GM19463 (cell line): ENCODE results near the gene FOXN4.
"Not testable (repeated sequence)": the region's sequence is repeated elsewhere in the genome, so short reads cannot be mapped to it uniquely, and the experiment has no call there.

ENCODE experiments used
- ATAC-seq: cut with Tn5 transposase; IDR thresholded peaks from one replicate; pipeline ENCODE4 v1.9.1; 2021; ENCODE audit warnings: mild to moderate bottlenecking, moderate library complexity; ENCODE audit not compliant: unreplicated experiment

FOXN4 gene

GRCh38 chr12:109308534-109309380, at the start of gene FOXN4:
FOXN4 (minus strand) TSS chr12:109309284; CDS start chr12:109308321, 963 bp downstream.
- ATAC-seq, result no peak

- peak; percentile 83 for ATAC-seq
Measured at GRCh38 chr12:109358154-109358869, 49.2 kb upstream of the FOXN4 start.

DNA sequence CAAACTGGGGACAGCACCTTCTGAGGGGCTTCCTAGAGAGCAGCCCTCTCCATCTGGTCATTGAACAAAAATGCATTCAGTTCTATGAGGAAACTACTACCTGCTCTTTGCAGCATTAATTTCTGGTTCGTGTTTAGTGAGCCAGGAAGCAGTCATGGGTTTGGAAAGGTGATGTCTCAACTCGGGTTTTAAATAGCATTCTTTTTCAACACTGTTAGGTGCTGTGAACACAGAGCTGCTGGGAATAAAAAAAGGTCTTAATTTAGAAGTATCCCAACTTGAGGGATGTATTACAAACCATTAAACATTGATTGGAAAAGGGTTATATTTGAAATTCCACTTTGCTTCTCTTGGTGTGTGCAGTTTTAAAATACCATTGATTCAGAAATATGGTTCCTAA, 47.9 kb upstream of the FOXN4 start:
- no peak for ATAC-seq

- no peak for ATAC-seq
Measured at GRCh38 chr12:109356577-109356976, 47.5 kb upstream of the FOXN4 start.

DNA sequence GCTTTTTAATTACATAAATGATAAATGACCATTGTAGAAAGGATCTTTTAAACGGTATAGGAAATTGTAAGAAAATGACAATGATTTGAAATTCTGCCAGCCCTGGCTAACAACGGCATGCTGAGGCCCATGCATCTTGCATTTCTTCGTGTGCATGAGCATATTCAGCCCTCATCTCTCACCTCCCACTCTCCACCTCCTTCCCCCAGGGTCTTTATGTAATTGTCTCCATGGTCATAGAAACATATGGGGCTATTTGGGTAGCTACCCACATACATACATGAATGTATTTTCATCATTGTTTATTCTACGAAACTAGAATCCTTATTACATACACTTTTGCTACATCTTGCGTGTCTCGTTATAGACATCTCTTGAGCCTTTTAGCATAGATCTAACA, 43.1 kb upstream of the FOXN4 start:
- no peak for ATAC-seq

DNA sequence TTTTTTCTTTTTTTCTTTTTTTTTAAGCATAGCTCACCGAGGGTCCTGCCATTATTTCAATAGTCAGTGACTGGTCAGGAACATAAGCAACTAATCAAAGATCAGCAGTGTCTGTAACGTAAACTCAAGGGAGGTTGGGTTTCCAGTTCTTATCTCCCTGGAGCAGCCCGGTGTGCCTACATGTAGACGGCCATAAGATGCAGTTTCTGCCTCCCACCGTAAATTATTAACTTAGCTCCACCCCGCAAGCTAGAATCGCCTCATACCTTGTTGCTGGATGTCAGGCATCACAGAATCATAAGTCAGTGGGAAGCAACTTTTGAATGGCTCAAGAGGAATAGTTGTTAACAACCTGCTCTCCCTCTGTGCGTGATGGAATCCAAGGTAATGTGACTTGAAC, 38.5 kb upstream of the FOXN4 start, which contains the start of gene MYO1H:
Gene MYO1H (plus strand): TSS at position 312 of the 400 bp plus-strand sequence. CDS start 61 bp downstream, at position 373.
- ATAC-seq, result no peak

DNA sequence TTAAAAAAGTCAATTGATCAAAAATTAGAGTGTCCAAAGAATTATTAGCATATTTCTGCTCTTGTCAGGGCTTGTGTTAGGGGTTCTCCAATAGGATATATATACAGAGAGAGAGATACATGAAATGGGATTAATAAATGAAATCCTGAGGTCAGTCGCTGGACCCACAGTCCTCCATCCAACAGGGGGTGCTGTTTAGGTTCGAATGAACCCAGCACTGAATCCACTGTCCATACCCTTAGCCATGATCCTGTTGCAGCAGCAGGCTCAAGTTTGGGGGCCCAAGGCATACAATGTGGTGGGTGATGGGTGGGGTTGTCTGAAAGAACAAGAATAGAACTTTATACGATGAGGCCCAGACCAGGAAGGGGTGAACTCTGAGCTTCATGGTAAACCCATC, 37.8 kb upstream of the FOXN4 start:
- no peak for ATAC-seq

DNA sequence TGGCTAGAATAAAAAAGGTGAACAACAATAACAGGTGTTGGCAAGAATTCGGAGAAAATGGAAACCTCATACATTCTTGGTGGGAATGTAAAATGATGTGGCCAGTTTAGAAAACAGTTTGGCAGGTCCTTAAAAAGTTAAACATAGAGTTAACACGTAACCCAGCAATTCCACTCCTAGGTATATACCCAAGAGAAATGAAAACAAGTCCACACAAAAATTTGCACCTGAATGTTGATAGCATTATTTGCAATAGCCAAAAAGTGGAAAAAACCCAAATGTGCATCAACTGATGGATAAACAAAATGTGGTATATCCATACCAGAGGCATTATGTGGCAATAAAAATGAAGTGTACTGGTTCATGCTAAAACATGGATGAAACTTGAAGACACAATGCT, 36.3 kb upstream of the FOXN4 start:
- no peak for ATAC-seq

DNA sequence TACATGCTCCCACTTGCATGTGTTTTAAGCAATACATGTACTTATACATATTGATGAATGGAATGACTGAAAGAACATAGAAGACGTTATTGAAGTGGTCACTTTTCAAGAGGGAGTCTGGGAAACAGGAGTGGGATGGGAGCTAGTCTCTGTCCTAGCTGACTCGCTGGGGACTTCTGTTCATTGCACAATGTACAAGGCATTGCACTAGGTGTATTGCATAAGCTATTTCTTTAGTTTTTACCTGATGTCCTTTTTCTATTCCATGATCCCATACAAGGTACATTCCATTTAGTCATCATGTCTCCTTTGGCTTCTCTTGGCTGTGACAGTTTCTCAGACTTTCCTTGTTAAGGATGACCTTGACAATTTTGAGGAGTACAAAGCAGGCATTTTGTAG, 34.6 kb upstream of the FOXN4 start:
- ATAC-seq, result no peak

GRCh38 chr12:109336593-109336992, 27.5 kb upstream of the FOXN4 start:
- no peak for ATAC-seq

- no peak for ATAC-seq
Measured at GRCh38 chr12:109334887-109335286, 25.8 kb upstream of the FOXN4 start.

DNA sequence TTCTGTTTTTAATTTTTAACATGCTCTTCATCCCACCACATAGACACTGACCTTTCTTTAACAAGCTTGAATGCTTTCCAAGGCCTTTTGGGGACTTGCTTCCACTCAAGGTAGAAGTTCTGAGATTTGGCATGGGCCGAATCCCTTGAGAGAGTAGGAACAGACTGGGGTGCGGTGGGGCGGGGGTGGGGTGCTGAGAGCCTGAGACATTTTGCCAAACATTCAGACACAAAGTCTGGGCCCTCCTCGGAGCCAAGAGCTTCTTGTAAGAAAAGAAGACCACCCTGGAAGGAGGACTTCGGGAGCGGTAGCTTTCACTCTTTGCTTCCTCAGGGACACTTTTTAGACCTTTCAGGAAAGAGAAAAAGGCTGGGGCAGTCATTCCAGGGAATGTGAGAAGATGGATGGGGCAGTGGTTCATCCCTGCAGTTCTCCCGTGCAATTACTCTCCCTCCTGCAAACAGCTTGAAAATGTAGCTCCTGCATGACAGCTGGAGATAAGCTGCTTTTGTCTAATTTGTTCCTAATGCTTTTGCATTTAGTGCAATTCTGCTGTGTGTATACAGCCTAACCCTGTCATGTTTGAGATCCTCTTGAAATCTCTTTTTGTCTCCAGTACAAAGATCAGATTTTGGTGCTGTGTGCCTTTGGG, 22.3 kb upstream of the FOXN4 start:
- no peak for ATAC-seq

GRCh38 chr12:109330282-109331230, 21.5 kb upstream of the FOXN4 start:
- no peak for ATAC-seq

- no peak for ATAC-seq
Measured at GRCh38 chr12:109329686-109330085, 20.6 kb upstream of the FOXN4 start.

DNA sequence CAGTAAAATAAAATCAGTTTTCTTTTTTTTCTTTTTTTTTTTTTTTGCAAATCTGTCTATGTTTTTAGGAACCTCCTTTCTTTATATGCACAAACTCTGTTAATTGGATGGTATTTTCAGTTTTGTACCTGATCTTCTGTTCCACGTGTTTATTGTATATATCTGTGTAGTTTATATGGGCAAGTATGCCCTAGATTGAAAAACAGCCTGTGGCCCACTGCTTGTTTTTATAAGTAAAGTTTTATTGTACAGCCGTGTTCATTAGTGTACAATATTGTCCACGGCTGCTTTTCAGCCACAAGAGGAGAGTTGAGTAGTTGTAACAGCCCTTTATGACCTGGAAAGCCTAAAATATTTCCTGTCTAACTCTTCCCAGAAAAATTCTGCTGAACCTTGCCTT, 19.9 kb upstream of the FOXN4 start:
- ATAC-seq, result no peak

DNA sequence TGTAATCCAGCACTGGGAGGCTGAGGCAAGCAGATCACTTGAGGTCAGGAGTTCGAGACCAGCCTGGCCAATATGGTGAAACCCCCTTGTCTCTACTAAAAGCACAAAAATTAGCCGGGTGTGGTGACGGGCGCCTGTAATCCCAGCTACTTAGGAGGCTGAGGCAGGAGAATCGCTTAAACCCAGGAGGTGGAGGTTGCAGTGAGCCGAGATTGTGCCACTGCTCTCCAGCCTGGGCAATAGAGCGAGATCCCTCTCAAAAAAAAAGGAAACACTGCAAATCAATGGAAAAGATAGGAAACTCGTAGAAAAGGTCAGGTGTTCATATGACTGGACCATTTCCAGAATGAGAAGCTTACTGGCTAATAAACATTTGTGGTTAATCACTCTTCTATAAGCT, 12.2 kb upstream of the FOXN4 start:
- not testable (repeated sequence) for ATAC-seq

DNA sequence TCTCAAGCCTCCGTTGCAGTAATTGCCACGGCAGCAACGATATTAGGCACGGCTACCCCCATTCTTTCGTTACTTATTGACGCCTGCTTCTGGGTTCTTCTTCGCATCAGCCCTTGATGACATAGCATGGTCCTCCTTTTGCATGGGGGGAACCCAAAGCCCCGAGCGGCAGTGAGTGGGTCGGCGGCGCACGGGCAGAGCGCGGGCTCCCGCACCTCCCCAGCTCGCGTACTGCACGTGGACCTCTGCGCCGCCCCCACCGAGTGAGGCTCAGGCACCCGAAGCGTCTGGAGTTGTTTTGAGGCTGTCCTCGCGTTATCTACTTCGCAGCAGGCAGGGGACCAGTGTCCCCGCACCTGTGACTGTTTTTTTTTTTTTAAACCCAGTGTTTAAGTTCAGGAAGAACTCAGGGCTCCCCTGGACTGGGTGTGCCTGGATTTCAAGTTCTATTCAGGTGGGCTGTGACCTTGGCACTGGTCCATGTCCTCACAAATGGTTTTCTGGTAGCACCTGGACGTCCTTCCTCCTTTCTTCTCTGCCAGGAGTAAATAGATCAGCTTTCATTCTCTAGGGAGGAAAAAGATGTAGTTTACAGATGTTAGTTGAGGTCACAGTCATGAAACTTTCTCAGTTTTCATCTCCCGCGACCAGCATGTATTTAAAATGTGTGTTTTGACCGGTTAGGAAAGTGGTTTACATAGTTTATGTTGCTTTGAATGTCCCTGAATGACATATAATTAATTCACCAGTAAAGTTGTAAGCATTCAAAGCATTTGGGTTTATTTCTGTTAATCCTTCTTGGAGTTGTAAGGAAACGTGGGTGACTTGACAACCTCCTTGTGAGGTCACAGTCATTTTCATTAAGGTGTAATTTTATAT, 1.4 kb upstream of the FOXN4 start:
- no peak for ATAC-seq

DNA sequence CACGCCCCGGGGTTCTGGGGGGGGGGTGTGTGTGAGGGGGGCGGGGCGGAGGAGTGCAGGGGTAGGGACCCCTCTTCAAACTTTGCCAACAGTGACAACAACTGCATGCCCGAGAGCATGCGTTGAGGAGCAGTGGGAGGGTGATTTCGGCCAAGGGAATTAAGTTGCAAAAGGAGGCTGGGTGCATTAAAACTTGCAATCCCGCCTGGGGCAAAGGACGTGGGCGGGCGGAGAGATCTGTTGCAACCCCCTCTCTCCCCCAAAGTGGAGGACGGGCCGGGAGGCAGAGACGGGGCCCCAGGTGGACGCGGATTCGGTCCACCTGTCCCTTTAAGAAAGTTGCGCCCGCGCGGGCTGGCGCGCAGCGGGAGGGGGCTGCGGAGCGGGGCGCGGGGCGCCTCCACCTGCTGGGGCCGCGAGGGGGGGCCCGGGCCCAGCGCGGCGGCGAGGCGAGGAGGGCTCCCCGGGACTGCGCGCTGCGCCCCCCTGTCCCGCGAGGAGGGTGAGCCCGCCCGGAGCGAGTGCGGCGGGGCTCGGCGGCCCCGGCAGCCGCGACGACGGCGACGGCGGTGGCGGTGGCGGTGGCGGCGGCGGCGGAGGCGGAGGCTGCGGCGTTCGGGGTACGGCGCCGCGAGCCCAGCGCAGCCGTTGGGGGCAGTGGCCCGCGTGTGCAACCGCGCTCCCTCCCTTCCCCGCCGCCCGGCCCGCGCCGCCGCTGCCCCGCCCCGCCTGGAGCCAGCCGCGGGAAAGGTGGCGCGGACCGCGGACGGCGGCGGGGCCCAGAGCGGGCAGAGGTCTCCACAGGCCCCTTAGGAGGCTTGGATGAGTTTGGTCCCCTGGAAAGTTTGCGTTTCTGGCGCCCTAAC, 530 bp upstream of the FOXN4 start:
- no peak for ATAC-seq

GRCh38 chr12:109307051-109307450, 2.0 kb downstream of the FOXN4 start:
- no peak for ATAC-seq
